C4-2B (cell line): ENCODE data around the gene RTN4R.

Experiments used
- H3K27ac ChIP-seq: fragments of 450-650 bp; 2 replicates; pipeline ENCODE4 v1.5.1; 2017
- ZFX ChIP-seq: fragments of 450-650 bp; IDR thresholded peaks from 2 replicates; pipeline ENCODE4 v1.6.1; 2017
- TF ChIP-seq, protein P1 (sequence below): fragments of 450-650 bp; conservative IDR thresholded peaks from 2 replicates; pipeline ENCODE4 v1.5.1; 2017; ENCODE audit warnings: mild to moderate bottlenecking

The RTN4R gene

GRCh38 chr22:20246368-20247009 lies 21.6 kb downstream of the RTN4R start:
- no peak for TF ChIP-seq ZFX
- TF ChIP-seq, protein P1, sequence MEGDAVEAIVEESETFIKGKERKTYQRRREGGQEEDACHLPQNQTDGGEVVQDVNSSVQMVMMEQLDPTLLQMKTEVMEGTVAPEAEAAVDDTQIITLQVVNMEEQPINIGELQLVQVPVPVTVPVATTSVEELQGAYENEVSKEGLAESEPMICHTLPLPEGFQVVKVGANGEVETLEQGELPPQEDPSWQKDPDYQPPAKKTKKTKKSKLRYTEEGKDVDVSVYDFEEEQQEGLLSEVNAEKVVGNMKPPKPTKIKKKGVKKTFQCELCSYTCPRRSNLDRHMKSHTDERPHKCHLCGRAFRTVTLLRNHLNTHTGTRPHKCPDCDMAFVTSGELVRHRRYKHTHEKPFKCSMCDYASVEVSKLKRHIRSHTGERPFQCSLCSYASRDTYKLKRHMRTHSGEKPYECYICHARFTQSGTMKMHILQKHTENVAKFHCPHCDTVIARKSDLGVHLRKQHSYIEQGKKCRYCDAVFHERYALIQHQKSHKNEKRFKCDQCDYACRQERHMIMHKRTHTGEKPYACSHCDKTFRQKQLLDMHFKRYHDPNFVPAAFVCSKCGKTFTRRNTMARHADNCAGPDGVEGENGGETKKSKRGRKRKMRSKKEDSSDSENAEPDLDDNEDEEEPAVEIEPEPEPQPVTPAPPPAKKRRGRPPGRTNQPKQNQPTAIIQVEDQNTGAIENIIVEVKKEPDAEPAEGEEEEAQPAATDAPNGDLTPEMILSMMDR = no peak

DNA sequence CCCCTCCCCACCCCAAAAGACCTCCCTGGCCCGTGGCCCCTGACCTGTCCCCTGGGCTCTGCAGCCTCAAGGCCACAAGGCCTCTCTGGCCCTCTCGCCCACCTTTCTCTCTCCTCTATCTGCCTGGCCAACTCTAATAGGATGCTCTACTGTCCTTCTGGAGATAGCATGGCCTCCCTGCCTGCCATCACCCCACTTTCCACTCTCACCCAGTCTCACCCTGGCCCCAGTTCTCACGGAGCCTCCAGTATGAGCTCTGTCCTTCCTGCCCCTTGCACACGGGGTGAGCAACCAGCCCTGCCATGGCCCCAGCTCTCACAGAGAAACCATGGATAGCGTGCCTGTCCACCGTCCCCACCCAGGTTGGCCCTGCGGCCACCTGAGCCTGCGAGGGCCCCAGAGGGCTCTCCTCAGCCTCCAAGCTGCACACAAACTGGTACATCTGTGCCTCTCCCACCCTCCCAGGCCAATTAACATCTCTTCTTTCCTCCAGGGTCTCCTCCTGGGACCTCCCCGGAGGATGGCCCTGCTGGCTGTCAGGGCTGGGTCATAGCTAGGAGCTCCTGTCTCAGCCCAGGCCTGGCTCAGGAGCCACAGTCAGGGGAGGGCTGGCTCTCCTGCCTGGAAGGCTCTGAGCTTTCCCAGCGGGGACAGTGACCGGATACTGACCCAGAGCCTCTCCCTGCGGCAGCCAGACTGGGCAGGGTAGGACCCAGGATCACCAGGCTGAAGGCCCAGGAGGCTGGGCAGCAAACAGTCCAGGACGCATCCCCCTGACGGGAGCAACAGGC lies 22.3 kb downstream of the RTN4R start:
- H3K27ac ChIP-seq = no peak overlapping the region
- TF ChIP-seq, protein P1 = no peak
- no peak for TF ChIP-seq ZFX

More at GRCh38 chr22:20246368-20247009, 21.6 kb downstream of the RTN4R start:
- no peak overlapping the region for H3K27ac ChIP-seq

GRCh38 chr22:20244691-20245576 lies 23.2 kb downstream of the RTN4R start:
- TF ChIP-seq, protein P1 = no peak
- no peak for TF ChIP-seq ZFX
- no peak overlapping the region for H3K27ac ChIP-seq

GRCh38 chr22:20244250-20244648 lies 23.9 kb downstream of the RTN4R start:
- H3K27ac ChIP-seq = peak overlapping the region; percentile 63
- TF ChIP-seq, protein P1 = no peak
- no peak for TF ChIP-seq ZFX

- peak overlapping the region; percentile 63 for H3K27ac ChIP-seq
- no peak for TF ChIP-seq ZFX
- TF ChIP-seq, protein P1 = no peak
These were observed 24.4 kb downstream of the RTN4R start for GRCh38 chr22:20243537-20244249.

- TF ChIP-seq ZFX = no peak
- TF ChIP-seq, protein P1 = no peak
- H3K27ac ChIP-seq = peak overlapping the region; percentile 63
These were observed 25.0 kb downstream of the RTN4R start for GRCh38 chr22:20243176-20243536.
